ENCODE results near the gene NTM. TPM values are rescaled to one million over a fixed set of nuclear protein-coding genes. Genes with fewer than 3 reads are reported as not detected.

NTM gene
- total and polyA plus RNA-seq, 2 donors (not counting 3 experiments of a cell fraction or from before 2014, with no cell fraction given) = 1.00 to 1.1 TPM

GRCh38 chr11:131609337-131609736 is 238.9 kb downstream of the NTM start:
- intact Hi-C loops (cut with micrococcal nuclease) (no loop called here), dilution Hi-C loops (cut with MboI; ENCODE audit: extremely low pct_ligation_motif_present, low sequenced_read_pairs) (no loop called here)
- H3K4me2 ChIP-seq (ENCODE audit: insufficient read depth, low read length) = no peak overlapping the region
- H3K9me3 ChIP-seq (replicated peaks; ENCODE audit: control insufficient read depth, insufficient read depth, low read length) = no peaks in the 10 kb centered on the region
- TF ChIP-seq MYC (IDR thresholded peaks at IDR 0.05; ENCODE audit: low read depth, low read length) = no peak
- no peak for TF ChIP-seq POLR2A (IDR thresholded peaks at IDR 0.05; ENCODE audit: low read depth, low read length)
- no peak for TF ChIP-seq MAX (IDR thresholded peaks at IDR 0.05; ENCODE audit: insufficient read depth, insufficient read length)
- TF ChIP-seq EZH2 (IDR thresholded peaks at IDR 0.05; ENCODE audit: borderline replicate concordance, low read depth, low read length, severe bottlenecking) = no peak
- no peak for TF ChIP-seq FOS (IDR thresholded peaks at IDR 0.05; ENCODE audit: borderline replicate concordance, insufficient read depth, low read length)
- no peak for TF ChIP-seq CTCF (IDR thresholded peaks at IDR 0.05; ENCODE audit: extremely low read depth in 1 of 2, insufficient read depth in 1 of 2, low read depth in 1 of 2, low read length in 2 of 2)
- TF ChIP-seq POLR2AphosphoS5 (IDR thresholded peaks at IDR 0.05; ENCODE audit: insufficient read depth, low read depth, low read length) = no peak
- TF ChIP-seq JUN (IDR thresholded peaks at IDR 0.05; ENCODE audit: borderline replicate concordance, insufficient read depth, insufficient read length, low read depth) = no peak
- no peak for TF ChIP-seq GATA2 (IDR thresholded peaks at IDR 0.05; ENCODE audit: insufficient read depth, insufficient read length, low read depth, low read length)
- no TSS peak for BruUV-seq (replicated peaks)
- no peak for FAIRE-seq
- no peaks in the 10 kb centered on the region for H3K9me1 ChIP-seq (replicated peaks; ENCODE audit: control insufficient read depth, extremely low read depth, insufficient read depth, low read length)
- no peaks in the 10 kb centered on the region for H3K79me2 ChIP-seq (ENCODE audit: control insufficient read depth, insufficient read depth, low read length)
- H3K4me3 ChIP-seq (replicated peaks in 1 of 3; ENCODE audit: insufficient read depth in 1 of 3, low read depth in 1 of 3, low read length in 3 of 3) = no peak overlapping the region
- no peaks in the 10 kb centered on the region for H3K27me3 ChIP-seq (ENCODE audit: control insufficient read depth in 2 of 2, insufficient read depth in 2 of 2, low read length in 2 of 2)
- H2AFZ ChIP-seq (ENCODE audit: low read depth, low read length) = no peak overlapping the region
- CTCF ChIA-PET = no interaction called here
- DNase-seq (ENCODE audit: low read depth, low spot score) = no peak
- POLR2A ChIA-PET = no interaction called here
- H4K20me1 ChIP-seq (replicated peaks; ENCODE audit: control insufficient read depth, extremely low read depth, insufficient read depth, low read length) = no peaks in the 10 kb centered on the region
- no peaks in the 10 kb centered on the region for H3K36me3 ChIP-seq (ENCODE audit: control insufficient read depth in 2 of 2, extremely low read depth in 1 of 2, insufficient read depth in 2 of 2, low read length in 2 of 2)
- no peak overlapping the region for H3K9ac ChIP-seq (replicated peaks; ENCODE audit: extremely low read depth, insufficient read depth, low read length)
- H3K4me1 ChIP-seq (ENCODE audit: control insufficient read depth, extremely low read depth, insufficient read depth, low read length) = no peaks in the 10 kb centered on the region
- H3K27ac ChIP-seq (ENCODE audit: insufficient read depth, low read depth, low read length) = no peak overlapping the region

Measured in endothelial cell of umbilical vein (primary cell).